Measurements from ENCODE around the gene PIGS.

Gene PIGS

DNA sequence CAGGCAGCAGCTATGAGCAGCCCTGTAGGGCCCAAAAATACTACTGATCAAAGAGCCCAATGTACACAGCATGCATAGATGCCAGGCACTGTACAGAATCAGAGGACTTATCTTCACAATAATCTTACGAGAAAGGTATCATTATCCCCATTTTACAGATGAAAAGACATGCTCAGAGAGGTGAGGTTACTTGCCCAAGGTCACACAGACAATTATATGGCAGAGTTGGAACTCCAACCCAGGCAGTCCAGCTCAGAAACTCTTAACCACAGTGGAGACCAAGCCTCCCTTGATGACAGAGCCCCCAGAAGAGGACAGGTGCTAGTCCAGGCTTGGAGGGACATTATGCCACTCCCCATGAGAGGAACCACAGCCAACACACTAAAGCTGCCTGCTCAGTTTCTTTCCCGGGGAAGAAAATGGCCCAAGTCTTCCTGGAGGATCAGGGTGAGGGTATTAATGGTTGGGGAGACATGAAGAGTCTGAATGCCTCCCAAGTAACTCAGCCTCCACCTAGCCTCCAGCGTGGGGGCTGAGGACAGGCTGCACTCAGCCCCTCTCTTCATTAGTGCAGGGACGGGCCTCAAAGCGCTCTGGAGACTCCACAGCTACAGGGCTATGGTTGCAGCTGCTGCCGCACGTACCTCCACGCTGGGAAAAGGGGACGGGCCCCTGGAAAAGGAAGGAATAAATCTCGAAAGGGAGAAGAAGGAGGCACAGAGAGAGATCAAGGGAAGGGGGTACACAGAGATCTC is 19.7 kb downstream of the PIGS start:
- peak in 4 of 56 donors; percentile 6 to 19 (median 8) for DNase-seq

GRCh38 chr17:28550858-28551257 is 20.5 kb downstream of the PIGS start:
- DNase-seq, result no peak

DNA sequence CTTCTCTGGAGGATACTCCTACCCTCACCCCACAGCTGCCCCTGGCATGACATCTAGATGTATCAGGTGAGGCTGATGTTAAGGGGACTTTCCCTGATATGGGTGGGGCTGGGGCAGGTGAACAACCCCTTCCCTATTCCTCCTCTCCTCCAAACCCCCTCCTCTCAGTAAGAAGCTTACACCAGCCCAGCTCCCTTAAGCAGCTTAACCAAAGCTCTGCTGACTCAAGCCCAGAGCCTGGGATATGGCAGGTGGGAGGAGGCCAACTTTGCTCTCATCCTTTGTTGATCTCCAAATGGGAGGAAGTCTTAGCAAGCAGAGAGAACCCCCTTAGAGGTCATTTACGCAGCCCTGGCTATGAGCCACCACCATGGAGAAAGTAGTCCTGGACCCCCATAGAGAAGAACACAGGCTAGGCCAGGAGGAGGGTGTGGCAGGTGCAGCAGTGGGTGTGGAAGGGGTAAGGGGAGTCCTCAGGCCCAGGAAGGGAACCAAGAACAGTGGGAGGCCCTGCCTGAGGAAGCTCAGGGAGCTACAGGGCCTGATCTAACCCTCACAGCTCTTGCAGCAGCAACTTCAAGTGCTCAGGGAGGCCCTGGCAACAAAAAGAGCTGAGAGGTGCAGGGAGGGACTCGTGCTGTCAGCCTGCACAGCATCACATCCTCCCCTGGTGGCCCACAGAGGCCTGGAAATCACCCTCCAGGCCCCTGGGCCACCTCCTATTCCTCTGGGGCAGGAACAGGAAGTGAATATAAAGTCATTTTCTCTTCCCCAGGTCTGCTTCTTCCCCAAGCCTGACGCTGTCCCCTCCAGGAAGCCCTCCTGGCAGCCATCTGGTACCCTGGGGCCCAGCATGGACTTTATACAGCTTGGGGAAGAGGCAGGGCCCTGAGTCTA is 21.8 kb downstream of the PIGS start:
- no peak for DNase-seq

GRCh38 chr17:28548417-28549130 is 22.8 kb downstream of the PIGS start:
- DNase-seq, result no peak

DNA sequence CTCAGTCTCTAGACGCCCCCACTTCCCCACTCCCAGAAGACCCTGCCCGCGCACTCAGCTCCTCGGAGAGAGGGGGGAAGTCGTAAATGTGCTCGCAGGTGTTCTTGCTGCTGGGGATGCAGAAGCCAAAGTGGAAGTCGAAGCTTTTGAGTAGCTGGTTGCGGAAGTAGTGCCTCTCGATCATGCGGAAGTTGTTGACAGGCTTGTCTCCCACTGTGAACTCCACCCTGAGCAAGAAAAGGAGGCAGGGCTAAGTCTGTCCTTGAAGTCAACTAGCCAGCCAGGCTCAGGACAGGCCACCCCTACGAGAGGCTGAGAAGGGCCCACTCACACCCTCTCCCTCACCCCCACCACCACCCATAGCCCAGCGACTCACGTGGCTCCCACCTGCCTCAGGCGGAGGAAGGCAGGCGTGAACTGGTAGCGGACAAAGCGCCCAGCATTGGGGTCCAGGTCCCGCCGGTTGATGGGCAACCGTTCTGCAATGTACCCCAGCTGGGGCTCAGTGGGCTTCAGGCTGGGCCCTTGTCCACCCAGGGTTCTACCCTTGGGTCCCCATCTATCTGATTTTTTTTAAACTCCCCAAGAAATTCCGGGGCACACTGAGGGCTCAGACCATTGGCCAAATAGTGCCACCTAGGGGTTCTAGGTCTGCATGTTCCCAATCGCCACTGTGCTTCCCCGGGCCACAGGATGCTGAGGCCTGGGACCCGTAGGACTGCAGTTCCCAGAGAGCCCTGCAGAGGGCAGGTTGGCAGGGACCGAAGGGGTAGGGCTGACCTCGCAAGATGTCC is 23.5 kb downstream of the PIGS start:
- DNase-seq, result peak in 38 of 56 donors; percentile 8 to 70 (median 34)

DNA sequence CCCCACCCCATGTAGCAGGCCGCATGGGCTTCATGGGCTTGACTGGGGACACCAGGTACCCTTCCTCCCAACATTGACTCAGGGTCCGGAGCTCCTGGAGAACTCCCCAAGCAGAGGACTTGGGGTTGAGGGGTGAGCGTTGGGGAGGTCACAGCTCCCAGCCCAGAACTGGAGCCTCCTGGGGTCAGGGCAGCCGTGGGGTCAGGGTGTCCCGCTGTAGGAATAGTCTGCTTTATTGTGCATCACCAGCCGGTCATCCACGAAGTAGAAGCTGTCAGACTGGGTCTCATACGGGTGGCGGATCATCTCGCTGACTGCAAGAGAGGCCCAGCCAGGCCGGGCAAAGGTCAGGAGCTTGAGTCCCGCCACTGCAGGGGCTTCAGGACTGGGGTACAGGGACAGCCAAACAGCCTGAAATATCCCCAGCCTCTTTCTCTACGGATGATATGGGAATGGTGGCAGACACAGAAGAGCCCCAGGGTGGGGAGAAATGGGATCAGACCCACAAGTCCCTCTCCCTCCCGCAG is 24.2 kb downstream of the PIGS start:
- DNase-seq, result no peak

GRCh38 chr17:28545787-28546415 is 25.4 kb downstream of the PIGS start:
- no peak for DNase-seq

DNA sequence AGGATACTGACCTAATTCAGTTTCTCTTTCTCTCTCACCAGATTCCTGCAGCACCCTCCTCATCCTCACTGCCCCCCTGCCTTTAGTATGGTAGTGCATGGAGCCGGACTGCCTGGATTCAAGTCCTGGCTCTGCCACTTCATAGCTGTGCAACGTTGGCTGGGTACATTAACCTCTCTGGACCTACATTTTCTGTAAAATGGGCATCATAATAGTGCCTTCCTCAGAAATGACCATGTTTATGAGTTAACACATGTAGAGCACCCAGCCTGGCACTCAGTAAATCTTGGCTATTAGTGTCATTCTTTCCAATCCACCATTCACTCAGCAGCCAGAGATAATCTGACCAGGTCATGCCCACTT is 26.2 kb downstream of the PIGS start:
- no peak for DNase-seq

DNA sequence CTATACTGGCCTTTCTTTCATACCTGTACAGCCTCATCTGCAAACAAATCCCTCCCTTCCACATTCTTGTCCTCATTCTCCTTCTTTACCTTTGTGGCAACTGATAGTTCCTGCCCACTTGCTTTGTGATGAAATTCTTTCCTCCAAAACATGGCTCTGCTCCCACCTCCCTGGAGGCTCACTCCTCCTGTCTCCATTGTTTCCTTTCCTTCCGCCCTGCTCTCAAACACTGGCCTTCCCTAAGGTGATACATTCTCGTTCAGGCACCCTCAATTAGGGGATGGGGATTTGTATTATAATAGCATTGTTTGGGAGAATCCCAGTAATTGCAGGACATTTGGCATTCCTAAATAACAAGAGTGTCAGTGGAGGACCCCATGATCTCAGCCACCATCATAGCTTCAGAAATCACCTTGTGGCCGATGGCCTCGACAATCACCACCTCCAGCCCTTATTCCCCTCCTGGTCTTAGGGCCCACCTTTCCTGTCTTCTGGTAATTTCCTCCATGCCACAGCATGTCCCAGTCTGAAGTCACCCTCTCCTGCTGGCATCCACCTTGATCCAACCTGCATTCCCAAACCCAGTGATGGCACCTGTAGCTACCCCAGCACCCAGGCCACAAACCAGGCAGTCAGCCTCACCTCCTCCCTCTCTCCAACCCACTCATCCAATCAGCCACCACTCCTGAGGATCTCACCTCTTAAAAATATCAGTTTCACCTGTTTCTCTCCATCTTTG is 26.8 kb downstream of the PIGS start:
- no peak for DNase-seq

DNA sequence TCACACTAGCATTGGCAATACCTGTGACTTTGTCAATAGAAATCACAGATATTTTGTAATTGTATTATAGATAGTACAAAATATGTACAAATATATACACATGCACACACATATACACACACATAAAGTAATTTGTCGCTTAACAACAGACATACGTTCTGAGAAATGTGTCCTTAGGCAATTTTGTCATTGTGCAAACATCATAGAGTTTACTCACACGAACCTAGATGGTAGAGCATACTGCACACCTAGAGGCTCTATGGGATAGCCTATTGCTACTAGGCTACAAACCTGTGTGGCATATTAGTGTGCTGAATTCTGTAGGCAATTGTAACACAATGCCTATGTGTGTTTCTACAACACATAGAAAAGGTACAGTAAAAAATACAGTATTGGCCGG is 29.9 kb downstream of the PIGS start:
- no peak for DNase-seq

DNA sequence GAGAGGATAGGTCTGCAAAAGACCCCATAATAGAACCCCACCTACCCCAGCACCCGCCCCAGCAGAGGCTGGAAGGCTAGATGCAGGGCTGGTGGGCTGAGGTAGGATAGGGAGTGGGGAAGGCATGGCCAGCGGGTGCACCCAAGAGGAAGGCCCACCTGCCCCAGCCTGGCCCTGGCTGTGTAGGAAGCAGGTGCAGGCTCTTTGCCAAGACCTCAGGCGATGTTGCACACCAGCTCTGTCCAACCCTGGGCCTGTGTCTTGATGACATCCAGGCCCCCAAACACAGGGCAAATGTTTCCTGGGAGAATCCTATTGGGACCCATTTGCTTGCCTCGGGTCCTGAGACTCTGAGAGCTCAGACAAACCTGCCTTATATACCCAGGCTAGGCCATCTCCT is 31.1 kb downstream of the PIGS start:
- no peak for DNase-seq

GRCh38 chr17:28538296-28538895 is 32.9 kb downstream of the PIGS start:
- no peak for DNase-seq

- DNase-seq, result no peak
Observed at GRCh38 chr17:28537219-28537610, 34.1 kb downstream of the PIGS start.

- DNase-seq, result no peak
Observed at GRCh38 chr17:28536532-28537218, 34.6 kb downstream of the PIGS start.

GRCh38 chr17:28534740-28535375 is 36.5 kb downstream of the PIGS start:
- no peak for DNase-seq

DNA sequence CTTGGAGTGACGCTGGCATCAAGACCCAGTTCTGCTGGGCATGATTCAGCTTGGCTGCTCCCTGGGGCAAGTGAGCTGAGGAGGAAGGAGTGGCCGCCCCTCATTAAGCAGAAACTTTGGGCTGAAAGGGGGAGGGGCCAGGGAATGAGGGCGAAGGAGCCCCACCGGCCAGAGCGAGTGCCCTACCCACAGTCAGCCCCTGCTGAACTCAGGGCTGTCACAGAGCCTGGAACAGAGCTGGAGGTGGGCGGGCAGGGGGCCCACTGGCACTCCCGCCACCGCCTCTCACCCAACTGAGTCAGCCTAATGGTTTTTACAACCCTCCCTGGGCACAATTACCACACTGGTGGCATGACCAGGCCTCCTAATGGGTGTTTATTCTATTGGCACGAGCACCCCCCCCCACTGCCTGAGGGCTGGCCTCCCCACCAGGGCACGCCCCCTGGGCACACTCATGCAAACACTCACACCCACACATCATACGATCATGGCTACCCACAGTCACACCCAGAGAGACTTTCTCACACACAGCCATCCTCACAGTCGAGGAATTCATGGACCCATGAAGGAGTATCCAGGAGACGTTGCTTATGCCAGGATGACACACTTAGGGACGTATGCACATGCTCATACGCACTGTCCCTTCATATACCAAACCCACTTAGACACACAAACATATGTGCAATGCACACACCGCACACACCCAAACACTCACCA is 38.1 kb downstream of the PIGS start:
- DNase-seq, result no peak
